CD4-positive, alpha-beta T cell treated with Interleukin-21 for 1 hour (primary cell): Measurements from ENCODE around the gene DPP8.

Experiments
- DNase-seq: peaks from one replicate; pipeline ENCODE4 v3.0.0-alpha.2; 2020

The DPP8 gene

GRCh38 chr15:65423150-65423975, 94.1 kb downstream of the DPP8 start:
- DNase-seq, result no peak

- DNase-seq, result no peak
These were observed 95.9 kb downstream of the DPP8 start for GRCh38 chr15:65421360-65422215.

GRCh38 chr15:65420975-65421359, 96.5 kb downstream of the DPP8 start:
- no peak for DNase-seq

GRCh38 chr15:65418596-65418995, 98.9 kb downstream of the DPP8 start:
- DNase-seq, result no peak

- no peak for DNase-seq
These were observed 100.6 kb downstream of the DPP8 start for GRCh38 chr15:65416845-65417416.

GRCh38 chr15:65414841-65415621, 102.5 kb downstream of the DPP8 start:
- DNase-seq, result no peak

- no peak for DNase-seq
These were observed 103.7 kb downstream of the DPP8 start for GRCh38 chr15:65413760-65414144.

GRCh38 chr15:65413051-65413759, 104.3 kb downstream of the DPP8 start:
- DNase-seq, result no peak

GRCh38 chr15:65412556-65412955, 104.9 kb downstream of the DPP8 start:
- no peak for DNase-seq

- no peak for DNase-seq
These were observed 105.9 kb downstream of the DPP8 start for GRCh38 chr15:65411465-65412071.

- DNase-seq, result no peak
These were observed 106.5 kb downstream of the DPP8 start for GRCh38 chr15:65410972-65411371.

GRCh38 chr15:65410036-65410435, 107.5 kb downstream of the DPP8 start:
- no peak for DNase-seq

GRCh38 chr15:65409036-65409631, 108.4 kb downstream of the DPP8 start:
- no peak for DNase-seq

GRCh38 chr15:65408324-65409035, 109.0 kb downstream of the DPP8 start:
- no peak for DNase-seq

GRCh38 chr15:65406424-65407000, 111.0 kb downstream of the DPP8 start:
- DNase-seq, result no peak

- DNase-seq, result no peak
These were observed 111.6 kb downstream of the DPP8 start for GRCh38 chr15:65405791-65406423.

- no peak for DNase-seq
These were observed 113.2 kb downstream of the DPP8 start for GRCh38 chr15:65404186-65404872.

GRCh38 chr15:65402961-65403360, 114.5 kb downstream of the DPP8 start:
- DNase-seq, result no peak

- no peak for DNase-seq
These were observed 115.8 kb downstream of the DPP8 start for GRCh38 chr15:65401611-65402240.
